HG03354 (cell line): ENCODE measurements around the gene ANKMY2.
A peak's percentile ranks its signal among the peaks of the same experiment; 100 is the strongest.
"Not testable (repeated sequence)": the region's sequence is repeated elsewhere in the genome, so short reads cannot be mapped to it uniquely, and the experiment has no call there.

Source experiments
- ATAC-seq: cut with Tn5 transposase; IDR thresholded peaks from one replicate; pipeline ENCODE4 v1.9.1; 2021; ENCODE audit warnings: mild to moderate bottlenecking; ENCODE audit not compliant: unreplicated experiment, poor library complexity, severe bottlenecking

Gene ANKMY2

DNA sequence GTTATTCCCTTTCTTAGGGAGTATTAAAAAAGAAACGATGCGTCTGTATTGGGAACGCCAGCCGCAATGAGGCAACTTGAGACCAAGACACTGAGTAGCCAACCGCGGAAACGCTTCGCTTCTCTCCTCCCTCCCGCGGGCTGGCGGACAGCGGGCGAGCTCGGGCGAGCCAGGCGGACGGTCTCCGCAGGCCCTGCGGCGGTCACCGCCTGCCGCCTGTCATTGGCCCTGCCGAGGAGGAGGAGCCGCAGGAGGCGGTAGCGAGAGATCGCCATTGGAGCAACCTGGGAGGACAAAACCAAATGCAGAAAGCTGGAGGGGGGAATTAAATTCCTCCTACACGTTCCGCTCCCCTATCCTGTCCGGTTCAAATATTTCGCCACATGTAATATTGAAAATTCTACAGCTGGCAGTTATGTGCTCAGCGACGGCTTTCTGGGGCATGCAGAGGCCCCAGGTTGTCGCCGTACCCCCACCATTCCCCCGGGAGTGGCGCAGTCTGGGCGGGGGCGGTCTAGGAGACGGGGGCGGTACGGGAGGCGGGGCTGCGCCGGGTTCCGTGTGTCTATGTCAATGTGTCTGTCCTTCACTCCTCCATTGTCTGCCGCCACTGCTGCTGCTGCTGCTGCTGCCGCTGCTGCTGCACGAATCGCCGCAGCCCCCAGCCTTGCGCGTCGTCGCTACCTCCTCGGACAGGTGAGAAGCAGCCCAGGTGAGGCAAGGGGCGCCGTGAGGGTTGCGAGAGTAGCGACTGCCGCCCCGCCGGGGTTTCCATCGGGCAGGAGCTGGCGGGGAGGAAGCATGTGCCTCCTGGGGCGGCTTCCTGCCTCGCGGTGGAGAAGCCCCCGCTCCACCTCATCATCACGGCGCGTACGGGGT is at the start of gene ANKMY2, which contains the start of gene BZW2:
Gene ANKMY2, minus strand, starts transcription at position 162 of the 879 bp plus-strand sequence. CDS start 181 bp downstream, outside the sequence.
Gene BZW2, plus strand, starts transcription at position 589 of the 879 bp plus-strand sequence. CDS start 19,263 bp downstream, outside the sequence.
- peak; percentile 97 for ATAC-seq

DNA sequence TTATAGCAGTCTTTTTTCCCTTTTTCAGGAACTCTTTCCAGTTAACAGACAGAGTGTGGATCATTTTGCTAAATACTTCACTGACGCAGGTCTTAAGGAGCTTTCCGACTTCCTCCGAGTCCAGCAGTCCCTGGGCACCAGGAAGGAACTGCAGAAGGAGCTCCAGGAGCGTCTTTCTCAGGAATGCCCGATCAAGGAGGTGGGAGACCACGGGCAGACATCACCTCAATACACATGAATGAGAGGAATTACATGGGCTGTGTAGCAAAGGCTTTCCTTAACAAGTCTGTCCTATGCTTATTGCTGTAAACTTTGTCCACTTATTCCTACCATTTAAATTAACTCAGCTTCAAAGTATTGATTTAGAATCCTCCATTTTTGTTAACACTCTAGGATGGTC is 49.3 kb upstream of the ANKMY2 start:
- ATAC-seq: no peak

DNA sequence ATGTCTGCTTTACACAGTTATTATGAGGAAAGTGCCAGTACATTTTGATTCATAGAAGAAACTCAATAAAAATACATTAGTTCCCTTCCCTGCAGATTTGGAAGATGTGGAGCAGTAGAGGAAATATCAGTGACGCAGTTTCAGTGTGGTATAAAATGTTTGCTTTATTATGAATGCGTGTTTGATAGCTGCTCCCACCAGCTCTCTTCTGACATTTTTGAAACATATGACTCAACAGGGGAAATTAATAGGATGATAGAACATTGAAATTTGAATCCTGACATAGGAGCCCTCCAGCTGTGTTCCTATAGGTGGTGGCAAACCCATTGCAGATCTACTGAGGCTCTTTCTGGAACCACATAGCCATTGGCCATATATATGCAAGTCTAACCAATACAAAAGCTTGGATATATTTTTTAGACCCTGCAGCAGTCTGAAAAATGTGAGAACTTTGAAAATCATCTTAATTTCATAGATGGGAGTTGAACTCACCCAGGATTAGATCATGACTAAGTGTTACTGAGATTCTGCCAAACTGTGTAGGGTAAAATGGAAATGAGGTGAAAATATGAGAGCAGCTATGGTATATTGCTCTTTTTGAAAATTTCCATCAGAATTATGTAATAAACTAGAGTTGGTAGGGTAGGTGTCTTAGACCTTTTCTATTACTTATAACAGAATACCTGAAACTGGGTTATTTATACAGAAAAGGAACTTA is 48.2 kb upstream of the ANKMY2 start:
- no peak for ATAC-seq

DNA sequence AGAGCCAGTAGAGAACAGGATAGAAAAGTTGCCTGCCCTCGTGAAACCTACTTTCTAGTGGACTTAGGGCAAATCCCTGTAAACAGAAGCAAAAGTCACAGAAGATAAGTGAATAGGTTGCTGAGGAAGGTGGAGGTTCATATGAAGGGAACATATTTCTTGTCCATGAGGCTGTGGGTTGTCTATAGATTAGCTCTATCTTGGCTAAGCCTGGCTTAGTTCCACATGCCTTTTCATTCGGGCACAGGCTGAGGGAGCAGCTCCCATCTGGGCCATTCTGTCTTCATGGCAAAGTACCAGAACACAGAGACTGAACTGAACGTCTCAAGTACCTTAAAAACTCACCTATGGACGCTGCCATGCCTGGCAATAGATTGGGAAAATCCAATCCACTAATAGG is 45.7 kb upstream of the ANKMY2 start:
- no peak for ATAC-seq

DNA sequence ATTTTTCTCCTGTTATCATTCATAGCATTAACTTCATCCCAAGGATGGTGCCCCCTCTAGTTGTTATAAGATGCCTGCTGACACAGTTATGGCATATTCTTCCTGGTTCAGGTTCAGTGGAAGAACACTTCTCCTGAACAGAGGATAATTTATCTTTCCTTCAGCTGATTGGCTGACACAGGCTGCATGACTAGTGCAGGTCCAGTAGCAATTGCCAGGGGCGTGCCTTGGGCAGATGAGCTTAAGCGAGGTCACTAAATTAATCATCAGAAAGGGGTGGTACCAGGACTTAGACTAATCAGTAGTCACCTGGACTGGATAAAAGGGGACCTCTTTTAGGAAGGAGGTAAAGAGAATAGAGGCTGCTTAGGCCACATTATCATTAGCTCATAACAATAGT is 42.7 kb upstream of the ANKMY2 start:
- no peak for ATAC-seq

DNA sequence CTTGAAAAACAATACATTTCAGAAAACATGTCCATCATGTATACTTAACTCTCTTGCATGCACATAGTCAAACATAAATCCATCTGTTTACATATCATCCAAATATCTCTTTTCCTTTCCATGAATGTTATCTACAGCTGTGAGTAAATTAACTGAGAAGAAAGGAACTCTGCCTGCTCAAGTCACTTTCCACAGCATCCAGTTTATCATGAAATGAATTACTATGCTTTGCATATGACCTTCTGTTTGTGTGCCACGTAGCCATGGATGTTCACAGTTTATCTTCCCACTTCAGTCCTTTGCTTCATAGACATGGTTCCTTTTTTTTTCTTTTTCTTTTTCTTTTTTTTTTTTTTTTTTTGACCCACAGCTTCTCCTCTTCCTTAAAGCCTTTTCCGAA is 40.0 kb upstream of the ANKMY2 start:
- ATAC-seq: no peak

DNA sequence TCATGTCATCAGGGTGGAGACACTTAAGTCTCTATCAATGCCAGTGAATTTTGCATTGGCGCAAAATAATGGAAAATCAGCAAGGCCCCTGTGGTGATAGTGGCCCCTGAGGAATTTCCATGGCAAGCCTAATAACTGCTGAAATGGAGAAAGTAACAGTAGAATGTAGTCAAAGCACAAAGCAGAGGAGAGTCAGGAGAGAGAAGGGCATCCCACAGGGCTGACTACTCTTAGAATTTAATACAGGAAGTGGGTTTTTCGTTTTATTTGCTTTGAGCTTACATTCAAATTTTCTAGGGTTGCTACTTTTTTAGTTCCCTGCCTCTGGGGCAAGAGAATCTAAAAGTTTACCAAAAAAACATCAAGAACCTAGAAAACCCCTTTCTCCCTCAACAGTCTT is 39.4 kb upstream of the ANKMY2 start:
- ATAC-seq: no peak

DNA sequence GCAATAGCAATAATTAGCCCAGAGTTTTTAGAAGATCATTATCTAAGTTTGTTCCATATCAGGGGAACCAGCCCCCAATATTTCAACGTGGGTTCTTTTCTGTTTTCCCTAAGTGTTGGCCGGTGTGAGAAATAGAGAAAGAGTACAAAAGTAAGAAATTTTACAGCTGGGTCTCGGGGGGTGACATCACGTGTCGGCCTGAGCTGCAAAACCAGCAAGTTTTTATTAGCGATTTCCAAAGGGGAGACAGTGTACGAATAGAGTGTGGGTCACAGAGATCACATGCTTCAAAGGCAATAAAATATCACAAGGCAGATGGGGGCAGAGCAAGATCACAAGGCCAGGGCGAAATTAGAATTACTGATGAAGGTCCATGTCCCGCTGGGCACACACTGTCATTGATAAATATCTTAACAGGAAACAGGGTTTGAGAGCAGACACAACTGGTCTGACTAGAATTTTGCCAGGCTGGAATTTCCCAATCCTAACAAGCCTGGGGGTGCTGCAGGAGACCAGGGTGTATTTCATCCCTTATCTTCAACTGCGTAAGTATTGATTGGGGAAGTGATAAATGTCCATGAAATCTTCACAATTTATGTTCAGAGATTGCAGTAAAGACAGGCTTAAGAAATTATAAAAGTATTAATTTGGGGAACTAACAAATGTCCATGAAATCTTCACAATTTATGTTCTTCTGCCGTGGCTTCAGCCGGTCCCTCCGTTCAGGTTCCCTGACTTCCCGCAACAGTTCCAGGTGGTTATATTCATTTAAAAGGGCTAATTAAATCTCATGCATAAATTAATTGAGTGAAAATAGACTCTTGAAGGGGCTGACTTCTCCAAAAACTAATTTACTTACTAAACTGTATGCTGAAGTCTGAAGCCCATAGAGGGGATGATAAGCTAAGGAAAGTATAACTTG is 33.4 kb upstream of the ANKMY2 start:
- not testable (repeated sequence) for ATAC-seq

DNA sequence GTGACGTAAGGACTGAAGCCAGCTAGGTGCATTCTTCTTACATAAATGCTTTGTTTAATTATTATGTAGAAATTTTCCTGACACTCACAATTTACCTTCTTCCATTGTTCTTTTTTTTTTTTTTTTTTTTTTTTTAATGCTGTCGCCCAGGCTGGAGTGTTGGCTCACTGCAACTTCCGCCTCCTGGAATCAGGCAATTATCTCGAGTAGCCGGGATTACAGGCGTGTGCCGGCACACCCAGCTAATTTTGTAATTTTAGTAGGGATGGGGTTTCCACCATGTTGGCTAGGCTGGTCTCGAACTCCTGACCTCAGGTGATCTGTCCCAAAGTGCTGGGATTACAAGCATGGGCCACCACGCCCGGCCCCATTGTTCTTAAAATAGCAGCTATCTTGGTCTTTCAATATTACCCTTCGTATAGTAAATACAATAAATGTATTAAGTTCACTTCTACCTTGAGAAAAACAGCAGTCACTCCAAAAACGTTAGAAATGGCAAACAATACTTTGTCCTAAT is 32.5 kb upstream of the ANKMY2 start:
- ATAC-seq: no peak

DNA sequence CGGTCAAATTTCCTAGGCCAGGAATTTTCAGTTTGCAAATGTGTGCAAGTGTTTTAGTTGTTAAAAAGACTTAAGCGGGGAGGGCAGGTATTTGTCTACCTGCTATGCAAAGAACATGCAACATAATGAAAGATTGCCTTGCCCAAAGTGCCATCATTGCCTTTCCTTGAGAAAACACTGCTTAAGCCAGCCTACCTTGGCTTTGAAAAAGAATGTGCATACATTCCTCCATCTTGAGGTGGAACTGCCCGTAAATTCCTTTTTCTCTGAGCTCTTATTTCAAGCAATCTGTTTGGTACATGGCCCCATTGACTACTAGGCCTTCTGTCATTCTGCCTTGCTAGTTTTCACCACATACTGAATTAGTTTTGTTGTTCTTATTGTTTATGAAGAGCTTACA is 29.7 kb upstream of the ANKMY2 start:
- no peak for ATAC-seq

DNA sequence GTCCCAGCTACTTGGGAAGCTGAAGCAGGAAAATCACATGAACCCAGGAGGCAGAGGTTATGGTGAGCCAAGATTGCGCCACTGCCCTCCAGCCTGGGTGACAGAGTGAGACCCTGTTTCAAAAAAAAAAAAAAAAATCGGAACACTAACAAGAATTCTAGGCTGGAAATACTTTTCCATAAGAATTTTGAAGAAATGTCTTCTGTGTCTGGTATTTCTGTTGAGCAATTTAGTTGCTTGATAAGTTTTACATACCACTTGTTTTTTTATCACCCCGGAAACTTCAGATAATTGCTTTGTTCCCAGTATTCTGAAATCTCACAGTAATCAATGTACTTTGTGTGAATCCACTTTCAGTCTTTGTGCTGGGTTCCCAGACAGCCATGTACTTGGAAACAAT is 26.3 kb upstream of the ANKMY2 start:
- no peak for ATAC-seq

DNA sequence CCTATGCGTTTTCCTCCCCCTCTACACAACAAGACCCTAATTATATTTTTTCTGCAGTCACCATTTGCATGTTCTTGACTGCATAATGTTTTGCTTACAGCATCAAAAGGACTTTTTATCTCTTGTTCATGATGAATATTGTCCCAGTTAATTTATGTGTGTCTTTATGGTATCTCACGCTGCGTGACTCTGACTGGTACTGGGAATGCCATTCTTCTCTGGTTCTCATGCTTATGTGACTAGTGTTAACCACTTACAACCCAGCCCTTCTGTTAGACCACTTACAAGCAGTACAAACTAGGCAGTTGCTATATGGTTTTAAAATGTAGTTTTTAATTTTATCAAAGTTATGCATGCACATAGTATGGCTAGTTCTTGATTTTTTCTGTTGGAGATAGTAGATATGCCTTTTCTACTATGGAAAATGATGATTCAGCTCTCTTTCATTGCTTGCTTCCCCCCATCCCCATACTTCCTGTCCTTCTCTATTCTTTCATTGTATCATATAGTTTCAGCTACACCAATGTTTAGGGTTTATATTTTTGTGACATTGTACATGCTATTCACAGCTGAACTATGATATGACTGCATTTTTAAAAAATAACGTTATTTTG is 25.3 kb upstream of the ANKMY2 start:
- ATAC-seq: no peak

DNA sequence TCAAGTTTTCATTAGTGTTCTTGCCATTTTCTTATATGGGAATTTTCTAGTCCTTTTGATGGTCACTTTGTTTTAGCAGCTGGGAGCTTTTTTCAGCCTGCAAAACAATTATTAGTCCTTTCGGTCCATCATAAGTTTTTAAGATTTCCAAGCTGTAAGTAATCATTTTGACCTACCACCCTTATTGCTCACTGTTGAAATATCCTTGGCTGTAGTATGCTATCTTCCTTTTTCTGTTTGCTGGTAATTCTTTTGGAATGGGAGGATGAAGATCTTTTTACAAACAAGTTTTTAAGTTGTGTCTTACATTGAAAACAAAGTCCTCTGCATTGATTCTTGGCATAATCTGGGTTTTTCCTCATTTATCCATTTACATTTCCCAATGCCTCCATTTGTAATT is 24.5 kb upstream of the ANKMY2 start:
- ATAC-seq: no peak

DNA sequence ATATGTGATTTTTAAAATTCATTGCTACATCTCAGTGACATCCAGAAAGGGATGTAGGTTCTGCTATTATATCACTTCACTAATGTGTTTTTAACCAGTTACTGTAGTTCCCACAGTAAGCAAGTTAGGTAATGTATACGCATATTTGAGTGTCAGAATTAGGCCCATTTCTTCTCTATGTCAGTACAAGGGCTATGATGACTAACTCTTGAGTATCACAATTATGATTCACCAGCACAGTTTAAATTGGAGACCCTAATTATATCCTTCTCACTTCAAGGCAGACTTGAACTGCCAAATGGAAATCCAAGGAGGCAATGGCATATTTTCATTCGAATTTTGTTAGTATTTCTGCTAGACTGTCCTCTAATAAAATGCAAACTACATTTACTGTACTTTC is 24.0 kb upstream of the ANKMY2 start:
- no peak for ATAC-seq

DNA sequence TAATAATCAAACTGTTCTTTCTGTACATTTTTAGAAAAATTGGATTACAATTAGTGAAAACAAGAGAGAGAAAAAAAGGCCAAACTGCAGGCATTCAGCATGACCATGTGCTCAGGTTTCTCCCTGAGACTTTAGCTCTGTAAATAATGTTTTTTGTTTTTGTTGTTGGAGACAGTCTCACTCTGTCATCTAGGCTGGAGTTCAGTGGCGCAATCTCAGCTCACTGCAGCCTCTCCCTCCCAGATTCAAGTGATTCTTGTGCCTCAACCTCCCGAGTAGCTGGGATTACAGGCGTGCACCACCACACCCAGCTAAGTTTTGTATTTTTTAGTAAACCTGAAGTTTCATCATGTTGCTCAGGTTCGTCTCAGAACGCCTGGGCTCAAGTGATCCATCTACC is 23.4 kb upstream of the ANKMY2 start:
- ATAC-seq: no peak

DNA sequence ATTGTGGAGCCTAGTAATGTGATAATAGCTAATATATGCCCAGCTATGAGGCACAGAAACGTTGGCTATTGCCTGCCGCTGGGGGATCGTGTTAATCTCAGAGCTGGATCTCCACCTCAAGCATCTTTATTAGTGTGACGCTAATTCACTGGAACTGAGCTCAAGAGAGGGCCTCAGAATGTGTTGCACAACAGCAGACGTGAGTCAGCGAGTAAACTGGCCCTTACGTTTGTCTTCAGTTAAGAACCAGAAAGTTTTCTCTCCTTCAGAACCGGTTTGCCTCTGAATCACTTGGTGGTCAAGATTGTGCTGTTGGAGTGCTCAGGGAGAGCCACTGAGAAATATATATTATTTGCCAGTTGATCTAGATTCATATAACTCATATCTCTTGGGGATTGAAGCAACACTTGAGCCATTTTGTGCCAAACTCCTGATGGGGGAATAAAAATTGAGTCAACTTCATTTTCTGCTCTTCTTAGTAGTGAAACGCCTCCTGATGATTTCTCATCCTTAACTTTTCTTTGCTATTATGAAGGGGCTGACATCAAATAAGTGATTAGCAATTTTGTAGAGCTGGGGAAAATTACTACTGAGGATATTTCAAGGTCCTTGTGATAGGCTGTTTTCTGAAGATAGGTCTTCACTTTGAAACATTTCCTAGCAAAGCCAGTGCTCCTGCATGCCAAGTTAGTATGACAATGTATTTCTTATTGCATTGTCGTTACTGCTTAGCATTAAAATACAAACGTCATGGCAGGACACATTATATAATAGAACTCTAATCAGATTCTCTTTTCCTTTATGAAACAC is 22.7 kb upstream of the ANKMY2 start:
- ATAC-seq: no peak

DNA sequence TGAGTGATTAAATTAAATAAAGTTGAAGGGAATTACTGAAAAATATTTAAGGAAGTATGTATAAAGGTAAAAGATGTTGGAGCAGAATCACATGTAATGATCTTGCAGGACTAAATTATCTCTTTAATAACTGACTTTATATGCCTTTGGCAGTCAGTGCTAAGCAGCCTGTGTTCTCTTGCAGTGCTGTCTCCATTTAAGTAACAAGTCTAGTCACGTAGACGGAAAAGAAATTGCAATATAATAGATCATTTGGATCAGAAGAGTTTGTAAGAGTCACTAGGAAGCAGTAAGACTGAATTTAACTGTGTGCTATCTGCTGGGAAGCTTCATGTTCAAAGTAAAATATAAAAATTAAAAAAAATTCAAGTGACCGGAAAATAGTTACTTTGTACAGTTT is 21.8 kb upstream of the ANKMY2 start:
- no peak for ATAC-seq

DNA sequence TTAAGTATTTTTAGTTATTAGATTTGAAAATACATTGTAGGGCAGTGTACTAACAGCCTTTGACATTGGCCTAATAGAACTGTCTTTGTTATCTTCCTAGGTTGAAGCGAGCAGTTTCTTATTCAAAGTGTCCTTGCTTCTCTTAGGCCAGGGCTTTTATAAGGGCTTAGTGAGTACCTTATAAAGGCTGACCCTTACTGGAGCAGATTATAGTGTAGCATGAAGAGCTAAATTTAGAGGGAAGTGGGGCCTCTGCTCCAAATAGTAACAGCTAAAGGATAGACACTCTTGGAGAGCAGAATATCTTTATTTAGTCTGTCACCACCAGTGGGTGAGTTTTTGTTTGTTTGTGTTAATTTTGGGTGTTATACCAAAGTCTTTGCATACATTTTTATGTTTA is 16.4 kb upstream of the ANKMY2 start:
- no peak for ATAC-seq
